Measurements from ENCODE around the gene BDKRB2. TPM values are rescaled to one million over a fixed set of nuclear protein-coding genes. Genes with fewer than 3 reads are reported as not detected.

Gene BDKRB2
- total RNA-seq, 1 experiment from 2014 or later: 0.15 TPM

GRCh38 chr14:96216627-96217026 lies 12.0 kb downstream of the BDKRB2 start:
- Mint-ChIP-seq H3K36me3 (ENCODE audit: insufficient read depth in 1 of 3, low read depth in 3 of 3) (peaks cover 0 to 9% (median 2%) of the 10 kb centered on the region in 3 experiments; a peak in 4 of 7 replicates), H3K27me3 (ENCODE audit: low read depth) (peaks cover 9% of the 10 kb centered on the region), H3K4me1 (peaks cover 0 to 2% of the 10 kb centered on the region in 2 experiments; a peak in 2 of 4 replicates), H3K4me3 (no peak overlapping the region), H3K9me3 (peaks cover 11 to 14% of the 10 kb centered on the region in 2 experiments), H3K27ac (no peak overlapping the region)
- no peak overlapping the region for H4K91ac ChIP-seq (ENCODE audit: insufficient read length, low read depth, low read length)
- no peak overlapping the region for H3K4me2 ChIP-seq (ENCODE audit: insufficient read depth, insufficient read length, low read length)
- H3K23me2 ChIP-seq (ENCODE audit: insufficient read length, low read depth, low read length, poor library complexity, severe bottlenecking): no peaks in the 10 kb centered on the region
- H3K27ac ChIP-seq (ENCODE audit: insufficient read length, low read depth, low read length): no peak overlapping the region
- H3K79me1 ChIP-seq (ENCODE audit: insufficient read depth, low read depth, low read length, poor library complexity, severe bottlenecking): no peaks in the 10 kb centered on the region
- no peak overlapping the region for H2BK5ac ChIP-seq (ENCODE audit: insufficient read length, low read length)
- no peak overlapping the region for H4K5ac ChIP-seq (ENCODE audit: insufficient read length, low read depth, low read length)
- no peaks in the 10 kb centered on the region for H4K20me1 ChIP-seq (ENCODE audit: control insufficient read depth, insufficient read depth, insufficient read length)
- H3K4me1 ChIP-seq (ENCODE audit: insufficient read depth, low read length): no peaks in the 10 kb centered on the region
- no peak overlapping the region for H2AK5ac ChIP-seq (ENCODE audit: insufficient read length, low read length)
- H3K9me3 ChIP-seq (ENCODE audit: control insufficient read depth, low read depth, low read length): peaks cover 3% of the 10 kb centered on the region
- no peak overlapping the region for H3K9ac ChIP-seq (ENCODE audit: extremely low read depth, insufficient read length, low read length)
- DNase-seq: no peak
- no peak overlapping the region for H2AFZ ChIP-seq (ENCODE audit: low read length)
- H3K23ac ChIP-seq (ENCODE audit: insufficient read length, low read depth, low read length): no peak overlapping the region
- no peak for TF ChIP-seq CTCF (conservative IDR thresholded peaks at IDR 0.05)
- H3K18ac ChIP-seq (ENCODE audit: insufficient read length, low read depth, low read length): no peak overlapping the region
- H3K4ac ChIP-seq (ENCODE audit: low read depth, low read length): no peak overlapping the region
- no CpG with 5 or more reads among the region's 1 CpG for WGBS (ENCODE audit: extremely low coverage, insufficient read length, low lambda C conversion rate)
- no peak overlapping the region for H2BK12ac ChIP-seq (ENCODE audit: insufficient read length, low read depth, low read length)
- H3K27me3 ChIP-seq (ENCODE audit: insufficient read depth, low read length): no peaks in the 10 kb centered on the region
- H3K56ac ChIP-seq (ENCODE audit: insufficient read length, low read depth, low read length): no peak overlapping the region
- no peak overlapping the region for H2BK20ac ChIP-seq (ENCODE audit: low read depth, low read length, poor library complexity, severe bottlenecking)
- no peaks in the 10 kb centered on the region for H3K79me2 ChIP-seq (ENCODE audit: insufficient read depth, low read length)
- H2BK15ac ChIP-seq (ENCODE audit: low read depth, low read length): no peak overlapping the region
- no peak overlapping the region for H2BK120ac ChIP-seq (ENCODE audit: low read depth, low read length, poor library complexity, severe bottlenecking)
- no peak overlapping the region for H3K14ac ChIP-seq (ENCODE audit: insufficient read depth, low read length)
- no peak overlapping the region for H4K8ac ChIP-seq (replicated peaks; ENCODE audit: insufficient read length, low read depth, low read length)
- H3T11ph ChIP-seq (ENCODE audit: low read length): no peak overlapping the region
